GM23338 (cell line): ENCODE results near the gene POU2AF3. TPM values are rescaled to one million over a fixed set of nuclear protein-coding genes. Genes with fewer than 3 reads are reported as not detected.

Source experiments
- ATAC-seq: fragments of 200-7000 bp; cut with Tn5 transposase; 3 replicates; pipeline ENCODE4 v1.9.1; 2020
- DNase-seq: peaks from one replicate; pipeline ENCODE4 v3.0.0-alpha.2; 2015; ENCODE audit warnings: low spot score
- H2AFZ ChIP-seq: fragments of 200-600 bp; sonication (generic); 2 replicates; pipeline ENCODE4 v1.8.0; 2016; ENCODE audit warnings: antibody characterized with exemption, mild to moderate bottlenecking, moderate library complexity
- H3F3A ChIP-seq: fragments of 200-600 bp; sonication (generic); replicated peaks from 2 replicates; pipeline ENCODE4 v1.8.0; 2017; ENCODE audit warnings: antibody characterized with exemption, mixed run types, low read depth
- H3K27ac ChIP-seq: fragments of 200-600 bp; sonication (generic); 2 replicates; pipeline ENCODE4 v1.6.1; 2016; ENCODE audit warnings: low read depth
- H3K27me3 ChIP-seq: fragments of 200-600 bp; sonication (generic); 2 replicates; pipeline ENCODE4 v1.8.0; 2016; ENCODE audit warnings: mild to moderate bottlenecking, mixed run types, moderate library complexity; ENCODE audit not compliant: insufficient read depth
- H3K36me3 ChIP-seq: fragments of 200-600 bp; sonication (generic); 2 replicates; pipeline ENCODE4 v1.8.0; 2016; ENCODE audit warnings: mild to moderate bottlenecking; ENCODE audit not compliant: insufficient read depth
- H3K4me1 ChIP-seq: fragments of 200-600 bp; sonication (generic); 2 replicates; pipeline ENCODE4 v1.8.0; 2016; ENCODE audit warnings: mild to moderate bottlenecking, moderate library complexity; ENCODE audit not compliant: insufficient read depth
- H3K4me2 ChIP-seq: fragments of 200-600 bp; sonication (generic); 2 replicates; pipeline ENCODE4 v1.7.1; 2017; ENCODE audit warnings: mixed run types
- H3K4me3 ChIP-seq: fragments of 200-600 bp; sonication (generic); 2 replicates; pipeline ENCODE4 v1.6.1; 2016; ENCODE audit warnings: mixed run types
- H3K79me2 ChIP-seq: fragments of 200-600 bp; sonication (generic); replicated peaks from 2 replicates; pipeline ENCODE4 v1.8.0; 2017; ENCODE audit warnings: mild to moderate bottlenecking; ENCODE audit not compliant: insufficient read depth
- H3K9me2 ChIP-seq: fragments of 200-600 bp; sonication (generic); 2 replicates; pipeline ENCODE4 v1.8.0; 2017; ENCODE audit not compliant: insufficient read depth
- H4K20me1 ChIP-seq: fragments of 200-600 bp; sonication (generic); replicated peaks from 2 replicates; pipeline ENCODE4 v1.8.0; 2017; ENCODE audit warnings: mild to moderate bottlenecking; ENCODE audit not compliant: insufficient read depth
- H3K27ac Mint-ChIP-seq: 2 replicates; pipeline ENCODE4 v1.8.0; 2020; ENCODE audit warnings: inconsistent platforms, mild to moderate bottlenecking, moderate library complexity, mixed read lengths
- H3K27me3 Mint-ChIP-seq: 3 replicates; pipeline ENCODE4 v1.8.0; 2022; ENCODE audit warnings: low read depth, mild to moderate bottlenecking, moderate library complexity, mixed read lengths, inconsistent platforms; ENCODE audit not compliant: insufficient read depth, poor library complexity
- H3K36me3 Mint-ChIP-seq: 3 replicates; pipeline ENCODE4 v1.8.0; 2021; ENCODE audit warnings: low read depth, mild to moderate bottlenecking, inconsistent platforms, moderate library complexity, mixed read lengths
- H3K4me1 Mint-ChIP-seq: 3 replicates; pipeline ENCODE4 v1.8.0; 2020; ENCODE audit warnings: mild to moderate bottlenecking, inconsistent platforms, mixed read lengths
- H3K4me3 Mint-ChIP-seq: 3 replicates; pipeline ENCODE4 v1.8.0; 2021; ENCODE audit warnings: moderate library complexity, mild to moderate bottlenecking, inconsistent platforms, mixed read lengths
- H3K9me3 Mint-ChIP-seq: 3 replicates; pipeline ENCODE4 v1.8.0; 2020; ENCODE audit warnings: moderate library complexity, mild to moderate bottlenecking, inconsistent platforms, mixed read lengths
- CREB1 ChIP-seq: fragments of 250-450 bp; sonication (Bioruptor Pico); IDR thresholded peaks from 2 replicates; pipeline ENCODE4 v1.5.0; 2020; ENCODE audit warnings: low read depth, mild to moderate bottlenecking, moderate library complexity
- CTCF ChIP-seq, 2 experiments: fragments of 200-600 bp in 1 of 2; sonication (generic) in 1 of 2; conservative IDR thresholded peaks; 2 replicates each; pipeline versions ENCODE4 v1.5.1 to v1.6.1; 2016 to 2017; ENCODE audit warnings: antibody characterized with exemption in 2 of 2, low read depth in 2 of 2, mild to moderate bottlenecking in 2 of 2, moderate library complexity in 1 of 2
- ETS1 ChIP-seq: IDR thresholded peaks from 2 replicates; pipeline ENCODE4 v1.6.1; 2016; ENCODE audit warnings: antibody characterized with exemption
- EZH2 ChIP-seq: fragments of 200-600 bp; sonication (generic); IDR thresholded peaks from one replicate; pipeline ENCODE4 v1.8.0; 2017; ENCODE audit warnings: antibody characterized with exemption, mild to moderate bottlenecking, low read depth; ENCODE audit not compliant: unreplicated experiment
- EZH2phosphoT487 ChIP-seq: fragments of 200-600 bp; sonication (generic); IDR thresholded peaks from one replicate; pipeline ENCODE4 v1.8.1; 2018; ENCODE audit warnings: antibody characterized with exemption; ENCODE audit not compliant: unreplicated experiment
- JUNB ChIP-seq: IDR thresholded peaks from one replicate; pipeline ENCODE4 v1.6.1; 2016; ENCODE audit warnings: antibody characterized with exemption; ENCODE audit not compliant: unreplicated experiment
- NANOG ChIP-seq: IDR thresholded peaks from 2 replicates; pipeline ENCODE4 v1.6.1; 2016; ENCODE audit warnings: antibody characterized with exemption, borderline replicate concordance
- POLR2AphosphoS5 ChIP-seq: IDR thresholded peaks from 2 replicates; pipeline ENCODE4 v1.6.1; 2016; ENCODE audit warnings: antibody characterized with exemption, low read depth
- STAT1 ChIP-seq: IDR thresholded peaks from one replicate; pipeline ENCODE4 v1.6.1; 2016; ENCODE audit warnings: antibody characterized with exemption; ENCODE audit not compliant: unreplicated experiment
- ZNF114 ChIP-seq: fragments of 250-450 bp; sonication (Bioruptor Pico); IDR thresholded peaks from 2 replicates; pipeline ENCODE4 v1.5.0; 2020; ENCODE audit warnings: mild to moderate bottlenecking, moderate library complexity
- ZNF331 ChIP-seq: fragments of 250-450 bp; sonication (Bioruptor Pico); IDR thresholded peaks from 2 replicates; pipeline ENCODE4 v1.5.0; 2020; ENCODE audit warnings: low read depth, mild to moderate bottlenecking, moderate library complexity
- polyA plus RNA-seq: library from polyadenylated mRNA; unstranded; fragments of >200 nt; fragmentation: Nextera tagmentation; extraction: Ambion mirVana; gene quantifications from 2 replicates; pipeline ENCODE4 v1.2.1, GENCODE V29; 2016
- total RNA-seq: library from RNA; depleted of rRNA; stranded (reverse); fragments of >200 nt; shearing (Covaris generic); gene quantifications from 2 replicates; pipeline ENCODE4 v1.2.3, GENCODE V29; 2014
- TF ChIP-seq, protein P1 (sequence below): fragments of 250-450 bp; sonication (Bioruptor Pico); IDR thresholded peaks from 2 replicates; pipeline ENCODE4 v1.5.0; 2020; ENCODE audit warnings: mild to moderate bottlenecking, moderate library complexity
- TF ChIP-seq, protein P2 (sequence below): IDR thresholded peaks from one replicate; pipeline ENCODE4 v1.6.1; 2018; ENCODE audit warnings: antibody characterized with exemption; ENCODE audit not compliant: unreplicated experiment

POU2AF3 gene
- total and polyA plus RNA-seq, 2 experiments from 2014 or later, result 2.7 to 3.4 TPM

GRCh38 chr11:111327908-111328624, 29.7 kb downstream of the POU2AF3 start:
- Histone ChIP-seq H3F3A (no peaks in the 10 kb centered on the region), H3K36me3 (no peaks in the 10 kb centered on the region), H3K9me2 (no peaks in the 10 kb centered on the region), H3K27ac (no peak overlapping the region), H4K20me1 (no peaks in the 10 kb centered on the region), H2AFZ (no peak overlapping the region), H3K4me3 (no peak overlapping the region), H3K4me1 (no peaks in the 10 kb centered on the region), H3K4me2 (no peak overlapping the region), H3K27me3 (no peaks in the 10 kb centered on the region), H3K79me2 (no peaks in the 10 kb centered on the region)
- no peak for TF ChIP-seq EZH2phosphoT487
- TF ChIP-seq EZH2, result no peak
- TF ChIP-seq, protein P1, sequence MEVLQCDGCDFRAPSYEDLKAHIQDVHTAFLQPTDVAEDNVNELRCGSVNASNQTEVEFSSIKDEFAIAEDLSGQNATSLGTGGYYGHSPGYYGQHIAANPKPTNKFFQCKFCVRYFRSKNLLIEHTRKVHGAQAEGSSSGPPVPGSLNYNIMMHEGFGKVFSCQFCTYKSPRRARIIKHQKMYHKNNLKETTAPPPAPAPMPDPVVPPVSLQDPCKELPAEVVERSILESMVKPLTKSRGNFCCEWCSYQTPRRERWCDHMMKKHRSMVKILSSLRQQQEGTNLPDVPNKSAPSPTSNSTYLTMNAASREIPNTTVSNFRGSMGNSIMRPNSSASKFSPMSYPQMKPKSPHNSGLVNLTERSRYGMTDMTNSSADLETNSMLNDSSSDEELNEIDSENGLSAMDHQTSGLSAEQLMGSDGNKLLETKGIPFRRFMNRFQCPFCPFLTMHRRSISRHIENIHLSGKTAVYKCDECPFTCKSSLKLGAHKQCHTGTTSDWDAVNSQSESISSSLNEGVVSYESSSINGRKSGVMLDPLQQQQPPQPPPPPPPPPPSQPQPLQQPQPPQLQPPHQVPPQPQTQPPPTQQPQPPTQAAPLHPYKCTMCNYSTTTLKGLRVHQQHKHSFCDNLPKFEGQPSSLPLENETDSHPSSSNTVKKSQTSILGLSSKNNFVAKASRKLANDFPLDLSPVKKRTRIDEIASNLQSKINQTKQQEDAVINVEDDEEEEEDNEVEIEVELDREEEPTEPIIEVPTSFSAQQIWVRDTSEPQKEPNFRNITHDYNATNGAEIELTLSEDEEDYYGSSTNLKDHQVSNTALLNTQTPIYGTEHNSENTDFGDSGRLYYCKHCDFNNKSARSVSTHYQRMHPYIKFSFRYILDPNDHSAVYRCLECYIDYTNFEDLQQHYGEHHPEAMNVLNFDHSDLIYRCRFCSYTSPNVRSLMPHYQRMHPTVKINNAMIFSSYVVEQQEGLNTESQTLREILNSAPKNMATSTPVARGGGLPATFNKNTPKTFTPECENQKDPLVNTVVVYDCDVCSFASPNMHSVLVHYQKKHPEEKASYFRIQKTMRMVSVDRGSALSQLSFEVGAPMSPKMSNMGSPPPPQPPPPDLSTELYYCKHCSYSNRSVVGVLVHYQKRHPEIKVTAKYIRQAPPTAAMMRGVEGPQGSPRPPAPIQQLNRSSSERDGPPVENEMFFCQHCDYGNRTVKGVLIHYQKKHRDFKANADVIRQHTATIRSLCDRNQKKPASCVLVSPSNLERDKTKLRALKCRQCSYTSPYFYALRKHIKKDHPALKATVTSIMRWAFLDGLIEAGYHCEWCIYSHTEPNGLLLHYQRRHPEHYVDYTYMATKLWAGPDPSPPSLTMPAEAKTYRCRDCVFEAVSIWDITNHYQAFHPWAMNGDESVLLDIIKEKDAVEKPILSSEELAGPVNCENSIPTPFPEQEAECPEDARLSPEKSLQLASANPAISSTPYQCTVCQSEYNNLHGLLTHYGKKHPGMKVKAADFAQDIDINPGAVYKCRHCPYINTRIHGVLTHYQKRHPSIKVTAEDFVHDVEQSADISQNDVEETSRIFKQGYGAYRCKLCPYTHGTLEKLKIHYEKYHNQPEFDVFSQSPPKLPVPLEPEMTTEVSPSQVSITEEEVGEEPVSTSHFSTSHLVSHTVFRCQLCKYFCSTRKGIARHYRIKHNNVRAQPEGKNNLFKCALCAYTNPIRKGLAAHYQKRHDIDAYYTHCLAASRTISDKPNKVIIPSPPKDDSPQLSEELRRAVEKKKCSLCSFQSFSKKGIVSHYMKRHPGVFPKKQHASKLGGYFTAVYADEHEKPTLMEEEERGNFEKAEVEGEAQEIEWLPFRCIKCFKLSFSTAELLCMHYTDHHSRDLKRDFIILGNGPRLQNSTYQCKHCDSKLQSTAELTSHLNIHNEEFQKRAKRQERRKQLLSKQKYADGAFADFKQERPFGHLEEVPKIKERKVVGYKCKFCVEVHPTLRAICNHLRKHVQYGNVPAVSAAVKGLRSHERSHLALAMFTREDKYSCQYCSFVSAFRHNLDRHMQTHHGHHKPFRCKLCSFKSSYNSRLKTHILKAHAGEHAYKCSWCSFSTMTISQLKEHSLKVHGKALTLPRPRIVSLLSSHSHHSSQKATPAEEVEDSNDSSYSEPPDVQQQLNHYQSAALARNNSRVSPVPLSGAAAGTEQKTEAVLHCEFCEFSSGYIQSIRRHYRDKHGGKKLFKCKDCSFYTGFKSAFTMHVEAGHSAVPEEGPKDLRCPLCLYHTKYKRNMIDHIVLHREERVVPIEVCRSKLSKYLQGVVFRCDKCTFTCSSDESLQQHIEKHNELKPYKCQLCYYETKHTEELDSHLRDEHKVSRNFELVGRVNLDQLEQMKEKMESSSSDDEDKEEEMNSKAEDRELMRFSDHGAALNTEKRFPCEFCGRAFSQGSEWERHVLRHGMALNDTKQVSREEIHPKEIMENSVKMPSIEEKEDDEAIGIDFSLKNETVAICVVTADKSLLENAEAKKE (CRISPR knock-in tag), result no peak
- no peak for TF ChIP-seq POLR2AphosphoS5
- no peak for TF ChIP-seq CREB1 (CRISPR knock-in tag)
- TF ChIP-seq ETS1, result no peak
- no peak for TF ChIP-seq ZNF331 (CRISPR knock-in tag)
- no peak for TF ChIP-seq ZNF114 (CRISPR knock-in tag)
- no peak for TF ChIP-seq CTCF (conservative IDR thresholded peaks at IDR 0.05; ENCODE audit: low read depth in 2 of 2)
- TF ChIP-seq NANOG, result no peak
- TF ChIP-seq, protein P2, sequence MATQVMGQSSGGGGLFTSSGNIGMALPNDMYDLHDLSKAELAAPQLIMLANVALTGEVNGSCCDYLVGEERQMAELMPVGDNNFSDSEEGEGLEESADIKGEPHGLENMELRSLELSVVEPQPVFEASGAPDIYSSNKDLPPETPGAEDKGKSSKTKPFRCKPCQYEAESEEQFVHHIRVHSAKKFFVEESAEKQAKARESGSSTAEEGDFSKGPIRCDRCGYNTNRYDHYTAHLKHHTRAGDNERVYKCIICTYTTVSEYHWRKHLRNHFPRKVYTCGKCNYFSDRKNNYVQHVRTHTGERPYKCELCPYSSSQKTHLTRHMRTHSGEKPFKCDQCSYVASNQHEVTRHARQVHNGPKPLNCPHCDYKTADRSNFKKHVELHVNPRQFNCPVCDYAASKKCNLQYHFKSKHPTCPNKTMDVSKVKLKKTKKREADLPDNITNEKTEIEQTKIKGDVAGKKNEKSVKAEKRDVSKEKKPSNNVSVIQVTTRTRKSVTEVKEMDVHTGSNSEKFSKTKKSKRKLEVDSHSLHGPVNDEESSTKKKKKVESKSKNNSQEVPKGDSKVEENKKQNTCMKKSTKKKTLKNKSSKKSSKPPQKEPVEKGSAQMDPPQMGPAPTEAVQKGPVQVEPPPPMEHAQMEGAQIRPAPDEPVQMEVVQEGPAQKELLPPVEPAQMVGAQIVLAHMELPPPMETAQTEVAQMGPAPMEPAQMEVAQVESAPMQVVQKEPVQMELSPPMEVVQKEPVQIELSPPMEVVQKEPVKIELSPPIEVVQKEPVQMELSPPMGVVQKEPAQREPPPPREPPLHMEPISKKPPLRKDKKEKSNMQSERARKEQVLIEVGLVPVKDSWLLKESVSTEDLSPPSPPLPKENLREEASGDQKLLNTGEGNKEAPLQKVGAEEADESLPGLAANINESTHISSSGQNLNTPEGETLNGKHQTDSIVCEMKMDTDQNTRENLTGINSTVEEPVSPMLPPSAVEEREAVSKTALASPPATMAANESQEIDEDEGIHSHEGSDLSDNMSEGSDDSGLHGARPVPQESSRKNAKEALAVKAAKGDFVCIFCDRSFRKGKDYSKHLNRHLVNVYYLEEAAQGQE, result no peak
- no peak for TF ChIP-seq JUNB
- no peak for TF ChIP-seq STAT1
- ATAC-seq (peak; percentile 22; the same call in 1 of the 3 replicates), DNase-seq (peak; percentile 6)
- Mint-ChIP-seq H3K4me3 (no peak overlapping the region), H3K27ac (no peak overlapping the region), H3K27me3 (peaks cover 2% of the 10 kb centered on the region), H3K9me3 (no peaks in the 10 kb centered on the region), H3K4me1 (no peaks in the 10 kb centered on the region), H3K36me3 (no peaks in the 10 kb centered on the region)
